Measurements from ENCODE around the gene POP4. TPM values are rescaled to one million over a fixed set of nuclear protein-coding genes. Genes with fewer than 3 reads are reported as not detected.
"Not testable (repeated sequence)": the region's sequence is repeated elsewhere in the genome, so short reads cannot be mapped to it uniquely, and the experiment has no call there.

The POP4 gene
- total RNA-seq, 6 donors from 2014 or later = 29.3 to 59.6 (median 53.8) TPM

GRCh38 chr19:29624489-29625185 lies 18.6 kb downstream of the POP4 start:
- TF ChIP-seq, protein P1, sequence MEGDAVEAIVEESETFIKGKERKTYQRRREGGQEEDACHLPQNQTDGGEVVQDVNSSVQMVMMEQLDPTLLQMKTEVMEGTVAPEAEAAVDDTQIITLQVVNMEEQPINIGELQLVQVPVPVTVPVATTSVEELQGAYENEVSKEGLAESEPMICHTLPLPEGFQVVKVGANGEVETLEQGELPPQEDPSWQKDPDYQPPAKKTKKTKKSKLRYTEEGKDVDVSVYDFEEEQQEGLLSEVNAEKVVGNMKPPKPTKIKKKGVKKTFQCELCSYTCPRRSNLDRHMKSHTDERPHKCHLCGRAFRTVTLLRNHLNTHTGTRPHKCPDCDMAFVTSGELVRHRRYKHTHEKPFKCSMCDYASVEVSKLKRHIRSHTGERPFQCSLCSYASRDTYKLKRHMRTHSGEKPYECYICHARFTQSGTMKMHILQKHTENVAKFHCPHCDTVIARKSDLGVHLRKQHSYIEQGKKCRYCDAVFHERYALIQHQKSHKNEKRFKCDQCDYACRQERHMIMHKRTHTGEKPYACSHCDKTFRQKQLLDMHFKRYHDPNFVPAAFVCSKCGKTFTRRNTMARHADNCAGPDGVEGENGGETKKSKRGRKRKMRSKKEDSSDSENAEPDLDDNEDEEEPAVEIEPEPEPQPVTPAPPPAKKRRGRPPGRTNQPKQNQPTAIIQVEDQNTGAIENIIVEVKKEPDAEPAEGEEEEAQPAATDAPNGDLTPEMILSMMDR (IDR thresholded peaks at IDR 0.05) = no peak
- TF ChIP-seq EP300 (IDR thresholded peaks at IDR 0.05) (no peak), POLR2A (IDR thresholded peaks at IDR 0.05) (no peak), POLR2AphosphoS5 (IDR thresholded peaks at IDR 0.05) (no peak)
- WGBS, 2 donors = 67 to 72% methylated on average over 6 of the region's 6 CpGs

DNA sequence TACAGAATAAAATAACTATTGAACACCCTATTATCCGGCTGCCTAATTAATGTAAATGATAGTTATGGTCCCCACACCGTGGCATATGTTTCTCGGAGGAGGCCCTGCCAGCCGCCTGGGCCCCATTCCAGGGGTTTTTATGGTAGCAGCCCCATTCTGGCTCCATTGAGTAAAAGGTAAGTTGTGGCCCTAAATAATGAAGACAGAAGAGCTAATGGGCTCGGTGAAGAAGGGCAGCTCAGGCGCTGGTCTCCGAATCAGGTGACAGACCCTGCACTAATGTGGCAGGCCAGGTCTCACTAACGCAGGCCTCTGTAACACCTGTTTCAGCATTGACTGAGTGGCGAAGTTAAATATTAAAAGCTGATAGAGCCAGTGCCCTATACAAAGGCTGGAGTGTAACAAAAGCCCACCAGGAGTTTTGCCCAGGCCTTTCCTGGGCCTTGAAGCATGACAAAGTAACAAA lies 19.1 kb downstream of the POP4 start:
- Histone ChIP-seq H3K4me3 (no peak overlapping the region), H3K27ac (no peak overlapping the region), H3K9me3 (no peaks in the 10 kb centered on the region), H3K4me1 (no peaks in the 10 kb centered on the region), H3K27me3 (no peaks in the 10 kb centered on the region), H3K36me3 (no peaks in the 10 kb centered on the region)
- DNase-seq = no peak
- TF ChIP-seq EP300 (IDR thresholded peaks at IDR 0.05) (no peak), POLR2A (IDR thresholded peaks at IDR 0.05) (no peak), POLR2AphosphoS5 (IDR thresholded peaks at IDR 0.05) (no peak)
- TF ChIP-seq, protein P1 (IDR thresholded peaks at IDR 0.05) = no peak
- WGBS, 2 donors = 69 to 82% methylated on average over 9 of the region's 9 CpGs
- no peak for ATAC-seq (ENCODE audit: low FRiP score in 2 of 2)

More at GRCh38 chr19:29624489-29625185, 18.6 kb downstream of the POP4 start:
- ATAC-seq (ENCODE audit: low FRiP score in 2 of 2) = no peak
- no peaks in the 10 kb centered on the region for H3K36me3 ChIP-seq
- H3K9me3 ChIP-seq = no peaks in the 10 kb centered on the region
- H3K4me3 ChIP-seq = no peak overlapping the region
- DNase-seq = no peak
- H3K4me1 ChIP-seq = no peaks in the 10 kb centered on the region
- H3K27ac ChIP-seq = peak overlapping the region in 1 of 4 donors; percentile 43
- H3K27me3 ChIP-seq = no peaks in the 10 kb centered on the region

GRCh38 chr19:29626386-29626785 lies 20.3 kb downstream of the POP4 start:
- TF ChIP-seq POLR2A (IDR thresholded peaks at IDR 0.05) (no peak), EP300 (IDR thresholded peaks at IDR 0.05) (no peak), POLR2AphosphoS5 (IDR thresholded peaks at IDR 0.05) (no peak)
- TF ChIP-seq, protein P1 (IDR thresholded peaks at IDR 0.05) = no peak
- Histone ChIP-seq H3K4me1 (no peaks in the 10 kb centered on the region), H3K27me3 (no peaks in the 10 kb centered on the region), H3K36me3 (no peaks in the 10 kb centered on the region), H3K27ac (no peak overlapping the region), H3K4me3 (no peak overlapping the region), H3K9me3 (no peaks in the 10 kb centered on the region)
- WGBS, 2 donors = 95 to 96% methylated on average over 7 of the region's 7 CpGs
- DNase-seq (no peak), ATAC-seq (ENCODE audit: low FRiP score in 2 of 2) (no peak)

DNA sequence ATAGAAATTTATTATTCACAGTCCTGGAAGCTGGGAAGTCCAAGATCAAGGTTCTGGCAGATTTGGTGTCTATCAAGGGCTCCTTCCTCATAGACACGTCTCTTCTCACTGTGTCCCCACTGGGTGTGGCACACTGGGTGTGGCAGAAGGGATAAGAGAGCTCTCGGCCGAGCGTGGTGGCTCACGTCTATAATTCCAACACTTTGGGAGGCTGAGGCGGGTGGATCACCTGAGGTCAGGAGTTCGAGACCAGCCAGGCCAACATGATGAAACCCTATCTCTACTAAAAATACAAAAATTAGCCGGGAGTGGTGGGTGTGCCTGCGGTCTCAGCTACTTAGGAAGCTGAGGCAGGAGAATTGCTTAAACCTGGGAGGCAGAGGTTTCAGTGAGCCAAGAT lies 20.7 kb downstream of the POP4 start:
- H3K9me3 ChIP-seq; DNase-seq; H3K36me3 ChIP-seq; H3K4me1 ChIP-seq; ATAC-seq (ENCODE audit: low FRiP score in 2 of 2); H3K27ac ChIP-seq; H3K27me3 ChIP-seq; H3K4me3 ChIP-seq: not testable (repeated sequence)
- 79 to 88% methylated on average over 9 of the region's 9 CpGs for WGBS, 2 donors

GRCh38 chr19:29628661-29629385 lies 22.7 kb downstream of the POP4 start:
- Histone ChIP-seq H3K4me3 (no peak overlapping the region), H3K4me1 (no peaks in the 10 kb centered on the region), H3K27me3 (no peaks in the 10 kb centered on the region), H3K9me3 (no peaks in the 10 kb centered on the region), H3K36me3 (no peaks in the 10 kb centered on the region), H3K27ac (no peak overlapping the region)
- TF ChIP-seq POLR2AphosphoS5 (IDR thresholded peaks at IDR 0.05) (no peak), POLR2A (IDR thresholded peaks at IDR 0.05) (no peak), EP300 (IDR thresholded peaks at IDR 0.05) (no peak)
- TF ChIP-seq, protein P1 (IDR thresholded peaks at IDR 0.05) = no peak
- WGBS, 2 donors = 90 to 93% methylated on average over 13 to 15 of the region's 16 CpGs
- ATAC-seq (ENCODE audit: low FRiP score in 2 of 2) = no peak
- no peak for DNase-seq

All from upper lobe of left lung (tissue), 6 donors.